Parathyroid adenoma (tissue), 2 donors: Measurements from ENCODE around the gene CNFN.

ENCODE experiments used
- H2AFZ ChIP-seq: fragments of 300-600 bp; sonication (generic); one replicate; pipeline ENCODE4 v1.7.0; 2017; ENCODE audit warnings: antibody characterized with exemption, mild to moderate bottlenecking
- H3K27ac ChIP-seq: fragments of 300-600 bp; sonication (generic); one replicate; pipeline ENCODE4 v1.7.0; 2017
- H3K27me3 ChIP-seq: fragments of 300-600 bp; sonication (generic); one replicate; pipeline ENCODE4 v1.7.0; 2017; ENCODE audit warnings: low read length; ENCODE audit not compliant: control insufficient read depth, insufficient read depth
- H3K36me3 ChIP-seq: fragments of 300-600 bp; sonication (generic); one replicate; pipeline ENCODE4 v1.7.0; 2017; ENCODE audit warnings: low read length; ENCODE audit not compliant: control insufficient read depth, insufficient read depth
- H3K4me1 ChIP-seq: fragments of 300-600 bp; sonication (generic); one replicate; pipeline ENCODE4 v1.7.0; 2017; ENCODE audit warnings: control low read depth
- H3K4me2 ChIP-seq: fragments of 300-600 bp; sonication (generic); one replicate; pipeline ENCODE4 v1.7.0; 2017; ENCODE audit warnings: low read length
- H3K4me3 ChIP-seq: fragments of 300-600 bp; sonication (generic); one replicate; pipeline ENCODE4 v1.7.0; 2017; ENCODE audit warnings: low read depth, low read length
- H3K79me2 ChIP-seq: fragments of 300-600 bp; sonication (generic); one replicate; pipeline ENCODE4 v1.7.0; 2017; ENCODE audit warnings: control low read depth
- H3K9ac ChIP-seq: fragments of 300-600 bp; sonication (generic); one replicate; pipeline ENCODE4 v1.7.0; 2017; ENCODE audit warnings: mild to moderate bottlenecking
- H3K9me3 ChIP-seq: fragments of 300-600 bp; sonication (generic); one replicate; pipeline ENCODE4 v1.7.0; 2017; ENCODE audit warnings: low read length; ENCODE audit not compliant: control insufficient read depth
- TF ChIP-seq, protein P1 (sequence below): fragments of 300-600 bp; sonication (generic); IDR thresholded peaks from one replicate; pipeline ENCODE4 v1.7.0; 2017; ENCODE audit warnings: antibody characterized with exemption, mild to moderate bottlenecking
- donor health status: primary hyperparathyroidism.

Gene CNFN

DNA sequence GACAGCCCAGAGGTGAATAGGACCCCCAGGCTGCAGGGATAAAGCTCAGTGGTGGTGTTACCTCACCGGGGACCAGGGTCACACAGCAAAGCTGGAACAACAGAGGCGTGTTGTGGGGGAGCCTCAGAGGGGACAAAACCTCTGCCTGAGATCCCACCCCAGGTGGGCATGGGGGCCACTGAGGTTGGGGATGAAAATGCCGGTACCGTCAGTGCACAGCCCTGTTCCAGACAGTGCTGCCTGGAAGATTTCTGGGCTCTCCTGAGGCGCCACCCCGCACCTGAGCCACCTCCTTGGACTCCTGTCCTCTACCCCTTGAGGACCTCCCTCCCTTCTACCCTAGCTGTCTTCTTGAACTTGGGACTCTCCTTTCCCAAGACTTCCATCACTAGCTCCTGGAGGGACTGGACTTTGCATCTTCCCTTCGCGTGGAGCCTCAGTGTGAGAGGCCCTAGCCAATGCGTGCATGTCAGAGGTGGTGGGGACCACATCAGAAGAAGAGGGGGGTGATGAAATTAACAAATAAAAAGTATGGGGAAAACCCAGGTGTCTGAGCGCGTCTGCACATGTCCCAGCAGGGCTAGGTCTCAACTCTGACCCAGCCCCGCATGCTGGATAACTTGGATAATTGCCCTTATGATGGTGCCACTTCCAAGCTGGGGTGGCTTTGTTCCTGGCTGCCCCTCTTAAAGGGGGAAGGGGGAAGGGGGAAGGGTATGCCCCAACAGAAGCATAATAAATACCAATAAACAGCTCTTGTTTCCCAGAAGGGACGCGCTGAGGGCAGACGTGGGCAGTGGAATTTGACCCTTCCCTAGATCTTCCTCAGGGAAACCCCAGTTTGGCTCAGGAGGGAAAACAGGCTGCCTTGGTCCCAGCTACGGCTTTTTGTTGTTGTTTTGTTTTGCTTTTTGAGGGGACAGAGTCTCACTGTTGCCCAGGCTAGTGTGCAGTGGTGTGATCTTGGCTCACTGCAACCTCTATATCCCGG is 11.6 kb downstream of the CNFN start:
- Histone ChIP-seq H3K79me2 (no peaks in the 10 kb centered on the region), H3K27me3 (no peaks in the 10 kb centered on the region), H3K4me2 (no peak overlapping the region), H3K4me1 (no peaks in the 10 kb centered on the region), H3K36me3 (no peaks in the 10 kb centered on the region), H2AFZ (no peak overlapping the region), H3K27ac (no peak overlapping the region), H3K4me3 (no peak overlapping the region), H3K9me3 (no peaks in the 10 kb centered on the region), H3K9ac (no peak overlapping the region)
- TF ChIP-seq, protein P1, sequence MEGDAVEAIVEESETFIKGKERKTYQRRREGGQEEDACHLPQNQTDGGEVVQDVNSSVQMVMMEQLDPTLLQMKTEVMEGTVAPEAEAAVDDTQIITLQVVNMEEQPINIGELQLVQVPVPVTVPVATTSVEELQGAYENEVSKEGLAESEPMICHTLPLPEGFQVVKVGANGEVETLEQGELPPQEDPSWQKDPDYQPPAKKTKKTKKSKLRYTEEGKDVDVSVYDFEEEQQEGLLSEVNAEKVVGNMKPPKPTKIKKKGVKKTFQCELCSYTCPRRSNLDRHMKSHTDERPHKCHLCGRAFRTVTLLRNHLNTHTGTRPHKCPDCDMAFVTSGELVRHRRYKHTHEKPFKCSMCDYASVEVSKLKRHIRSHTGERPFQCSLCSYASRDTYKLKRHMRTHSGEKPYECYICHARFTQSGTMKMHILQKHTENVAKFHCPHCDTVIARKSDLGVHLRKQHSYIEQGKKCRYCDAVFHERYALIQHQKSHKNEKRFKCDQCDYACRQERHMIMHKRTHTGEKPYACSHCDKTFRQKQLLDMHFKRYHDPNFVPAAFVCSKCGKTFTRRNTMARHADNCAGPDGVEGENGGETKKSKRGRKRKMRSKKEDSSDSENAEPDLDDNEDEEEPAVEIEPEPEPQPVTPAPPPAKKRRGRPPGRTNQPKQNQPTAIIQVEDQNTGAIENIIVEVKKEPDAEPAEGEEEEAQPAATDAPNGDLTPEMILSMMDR, result no peak

DNA sequence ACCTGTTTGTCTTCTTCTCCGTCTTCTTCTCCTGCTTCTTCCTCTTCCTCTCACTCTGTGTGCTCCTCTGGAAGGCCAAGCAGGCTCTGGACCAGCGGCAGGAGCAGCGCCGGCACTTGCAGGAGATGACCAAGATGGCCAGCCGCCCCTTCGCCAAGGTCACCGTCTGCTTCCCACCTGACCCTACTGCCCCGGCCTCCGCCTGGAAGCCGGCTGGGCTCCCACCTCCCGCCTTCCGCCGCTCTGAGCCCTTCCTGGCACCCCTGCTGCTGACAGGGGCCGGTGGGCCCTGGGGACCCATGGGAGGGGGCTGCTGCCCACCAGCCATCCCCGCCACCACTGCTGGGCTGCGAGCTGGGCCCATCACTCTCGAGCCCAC is 13.9 kb downstream of the CNFN start:
- Histone ChIP-seq H3K4me2 (no peak overlapping the region), H3K27ac (no peak overlapping the region), H3K36me3 (no peaks in the 10 kb centered on the region), H3K27me3 (no peaks in the 10 kb centered on the region), H3K79me2 (no peaks in the 10 kb centered on the region), H3K9me3 (no peaks in the 10 kb centered on the region), H3K9ac (no peak overlapping the region), H3K4me1 (no peaks in the 10 kb centered on the region), H2AFZ (no peak overlapping the region), H3K4me3 (no peak overlapping the region)
- TF ChIP-seq, protein P1, result no peak

DNA sequence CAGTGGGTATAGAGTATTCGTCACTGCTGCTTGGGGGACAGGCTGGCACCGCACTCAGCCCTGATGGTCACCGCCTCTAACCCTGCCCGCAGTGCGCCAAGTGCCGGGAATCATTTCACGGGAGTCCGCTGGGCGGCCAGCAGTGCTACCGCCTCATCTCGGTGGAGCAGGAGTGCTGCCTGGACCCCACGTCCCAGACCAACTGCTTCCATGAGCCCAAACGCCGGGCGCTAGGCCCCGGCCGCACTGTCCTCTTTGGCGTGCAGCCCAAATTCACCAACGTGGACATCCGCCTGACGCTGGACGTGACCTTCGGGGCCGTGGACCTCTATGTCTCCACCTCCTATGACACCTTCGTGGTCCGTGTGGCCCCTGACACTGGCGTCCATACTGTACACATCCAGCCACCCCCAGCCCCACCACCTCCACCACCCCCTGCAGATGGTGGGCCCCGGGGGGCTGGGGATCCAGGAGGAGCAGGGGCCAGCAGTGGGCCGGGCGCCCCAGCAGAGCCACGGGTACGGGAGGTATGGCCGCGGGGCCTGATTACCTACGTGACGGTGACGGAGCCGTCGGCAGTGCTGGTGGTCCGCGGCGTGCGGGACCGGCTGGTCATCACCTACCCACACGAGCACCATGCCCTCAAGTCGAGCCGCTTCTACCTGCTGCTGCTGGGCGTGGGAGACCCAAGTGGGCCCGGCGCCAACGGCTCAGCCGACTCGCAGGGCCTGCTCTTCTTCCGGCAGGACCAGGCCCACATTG is 14.5 kb downstream of the CNFN start:
- Histone ChIP-seq H3K4me1 (no peaks in the 10 kb centered on the region), H3K79me2 (no peaks in the 10 kb centered on the region), H2AFZ (no peak overlapping the region), H3K9ac (no peak overlapping the region), H3K4me2 (no peak overlapping the region), H3K4me3 (no peak overlapping the region), H3K27me3 (no peaks in the 10 kb centered on the region), H3K36me3 (no peaks in the 10 kb centered on the region), H3K9me3 (no peaks in the 10 kb centered on the region), H3K27ac (no peak overlapping the region)
- TF ChIP-seq, protein P1, result no peak

DNA sequence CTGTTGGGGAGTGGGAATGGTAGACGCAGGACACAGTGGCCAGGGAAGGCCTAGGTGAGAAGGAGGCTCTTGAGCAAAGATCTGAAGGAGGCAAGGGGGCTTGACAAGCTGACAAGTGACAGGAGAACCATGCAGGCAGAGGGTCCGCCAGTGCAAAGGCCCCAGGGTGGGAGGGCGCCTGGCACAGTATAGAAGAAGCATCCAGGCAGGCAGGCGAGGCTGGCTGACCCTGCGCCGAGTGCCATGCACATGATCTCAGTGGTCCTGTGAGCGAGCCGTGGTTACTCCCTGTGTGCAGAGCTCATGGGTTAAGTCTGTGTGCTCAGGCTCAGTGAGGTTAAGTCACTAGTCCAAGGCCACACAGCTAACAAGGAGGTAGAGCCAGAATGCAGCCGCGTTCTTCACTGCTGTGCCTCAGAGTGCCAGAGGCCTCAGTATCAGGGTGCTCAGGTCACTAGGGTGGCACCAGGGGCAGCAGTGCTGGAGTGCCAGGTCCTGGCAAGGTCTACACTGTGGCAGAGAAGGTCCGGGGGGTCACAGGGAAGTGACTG is 15.2 kb downstream of the CNFN start:
- Histone ChIP-seq H3K9ac (no peak overlapping the region), H3K4me3 (no peak overlapping the region), H3K4me1 (no peaks in the 10 kb centered on the region), H3K9me3 (no peaks in the 10 kb centered on the region), H3K4me2 (no peak overlapping the region), H3K27me3 (no peaks in the 10 kb centered on the region), H3K79me2 (no peaks in the 10 kb centered on the region), H3K36me3 (no peaks in the 10 kb centered on the region), H2AFZ (no peak overlapping the region), H3K27ac (no peak overlapping the region)
- TF ChIP-seq, protein P1, result no peak
